H9 (cell line): ENCODE results near the gene SFXN5. TPM values are rescaled to one million over a fixed set of nuclear protein-coding genes. Genes with fewer than 3 reads are reported as not detected.

Experiments
- DNase-seq: peaks from one replicate; pipeline ENCODE4 v3.0.0-alpha.2; 2017
- H2AFZ ChIP-seq: one replicate; pipeline ENCODE4 v1.6.1; 2013; ENCODE audit warnings: mild to moderate bottlenecking, low read length, control low read depth, moderate library complexity
- H2AK5ac ChIP-seq: 2 replicates; pipeline ENCODE4 v1.6.1; 2013; ENCODE audit warnings: low read length, control low read depth, mixed read lengths; ENCODE audit not compliant: insufficient read length
- H2BK120ac ChIP-seq: one replicate; pipeline ENCODE4 v1.6.1; 2013; ENCODE audit warnings: low read depth, mild to moderate bottlenecking, low read length, control low read depth, inconsistent platforms; ENCODE audit not compliant: poor library complexity, severe bottlenecking
- H2BK12ac ChIP-seq: 2 replicates; pipeline ENCODE4 v1.6.1; 2013; ENCODE audit warnings: low read length, control low read depth, mixed read lengths, low read depth; ENCODE audit not compliant: insufficient read length
- H2BK15ac ChIP-seq: 2 replicates; pipeline ENCODE4 v1.6.1; 2013; ENCODE audit warnings: low read depth, low read length, control low read depth
- H2BK20ac ChIP-seq: one replicate; pipeline ENCODE4 v1.6.1; 2013; ENCODE audit warnings: low read depth, mild to moderate bottlenecking, low read length, control low read depth, inconsistent platforms; ENCODE audit not compliant: poor library complexity, severe bottlenecking
- H2BK5ac ChIP-seq: 2 replicates; pipeline ENCODE4 v1.6.1; 2013; ENCODE audit warnings: low read length, control low read depth, mixed read lengths; ENCODE audit not compliant: insufficient read length
- H3K14ac ChIP-seq: 2 replicates; pipeline ENCODE4 v1.6.1; 2013; ENCODE audit warnings: low read length, control low read depth; ENCODE audit not compliant: insufficient read depth
- H3K18ac ChIP-seq: 2 replicates; pipeline ENCODE4 v1.6.1; 2013; ENCODE audit warnings: low read depth, mild to moderate bottlenecking, mixed read lengths, low read length, control low read depth; ENCODE audit not compliant: insufficient read length
- H3K23ac ChIP-seq: 2 replicates; pipeline ENCODE4 v1.6.1; 2013; ENCODE audit warnings: low read length, control low read depth, mixed read lengths, low read depth; ENCODE audit not compliant: insufficient read length
- H3K23me2 ChIP-seq: 2 replicates; pipeline ENCODE4 v1.6.1; 2013; ENCODE audit warnings: low read depth, mild to moderate bottlenecking, mixed read lengths, low read length, control low read depth; ENCODE audit not compliant: insufficient read length, poor library complexity, severe bottlenecking
- H3K27ac ChIP-seq: 2 replicates; pipeline ENCODE4 v1.5.1; 2013; ENCODE audit warnings: low read length, control low read depth, mixed read lengths, low read depth; ENCODE audit not compliant: insufficient read length
- H3K27me3 ChIP-seq: 2 replicates; pipeline ENCODE4 v1.6.1; 2013; ENCODE audit warnings: low read length, control low read depth, inconsistent platforms; ENCODE audit not compliant: insufficient read depth
- H3K4ac ChIP-seq: 2 replicates; pipeline ENCODE4 v1.6.1; 2013; ENCODE audit warnings: low read depth, mild to moderate bottlenecking, control low read depth, inconsistent platforms, low read length, moderate library complexity
- H3K4me1 ChIP-seq: 2 replicates; pipeline ENCODE4 v1.6.1; 2013; ENCODE audit warnings: low read length, control low read depth, inconsistent platforms; ENCODE audit not compliant: insufficient read depth
- H3K4me2 ChIP-seq: 2 replicates; pipeline ENCODE4 v1.6.1; 2013; ENCODE audit warnings: low read length, control low read depth, mixed read lengths; ENCODE audit not compliant: insufficient read length, insufficient read depth
- H3K56ac ChIP-seq: 2 replicates; pipeline ENCODE4 v1.6.1; 2013; ENCODE audit warnings: low read depth, mild to moderate bottlenecking, mixed read lengths, low read length, control low read depth; ENCODE audit not compliant: insufficient read length
- H3K79me1 ChIP-seq: 2 replicates; pipeline ENCODE4 v1.6.1; 2013; ENCODE audit warnings: low read depth, mild to moderate bottlenecking, moderate library complexity, low read length, control low read depth, inconsistent platforms; ENCODE audit not compliant: insufficient read depth, poor library complexity, severe bottlenecking
- H3K79me2 ChIP-seq: 2 replicates; pipeline ENCODE4 v1.6.1; 2013; ENCODE audit warnings: low read length, control low read depth, inconsistent platforms; ENCODE audit not compliant: insufficient read depth
- H3K9ac ChIP-seq: 2 replicates; pipeline ENCODE4 v1.6.1; 2013; ENCODE audit warnings: low read length, control low read depth, mixed read lengths; ENCODE audit not compliant: insufficient read length; ENCODE audit errors: extremely low read depth
- H3K9me3 ChIP-seq: one replicate; pipeline ENCODE4 v1.6.1; 2013; ENCODE audit warnings: low read depth, low read length, inconsistent platforms; ENCODE audit not compliant: control insufficient read depth
- H3T11ph ChIP-seq: one replicate; pipeline ENCODE4 v1.6.1; 2013; ENCODE audit warnings: mild to moderate bottlenecking, low read length, control low read depth, inconsistent platforms
- H4K20me1 ChIP-seq: one replicate; pipeline ENCODE4 v1.6.1; 2013; ENCODE audit not compliant: control insufficient read depth, insufficient read length, insufficient read depth
- H4K5ac ChIP-seq: 2 replicates; pipeline ENCODE4 v1.6.1; 2013; ENCODE audit warnings: low read depth, mild to moderate bottlenecking, mixed read lengths, low read length, control low read depth; ENCODE audit not compliant: insufficient read length
- H4K8ac ChIP-seq: replicated peaks from 2 replicates; pipeline ENCODE4 v1.6.1; 2013; ENCODE audit warnings: low read length, control low read depth, mixed read lengths, low read depth; ENCODE audit not compliant: insufficient read length
- H4K91ac ChIP-seq: 2 replicates; pipeline ENCODE4 v1.6.1; 2013; ENCODE audit warnings: low read depth, mild to moderate bottlenecking, moderate library complexity, mixed read lengths, low read length, control low read depth; ENCODE audit not compliant: insufficient read length
- H3K27ac Mint-ChIP-seq, 3 experiments: 2 replicates in 2 of 3; 3 replicates in 1 of 3; pipeline ENCODE4 v1.8.0; 2020 to 2021; ENCODE audit warnings: mixed read lengths in 3 of 3, mild to moderate bottlenecking in 1 of 3, moderate library complexity in 1 of 3
- H3K27me3 Mint-ChIP-seq: 2 replicates; pipeline ENCODE4 v1.8.0; 2021; ENCODE audit warnings: low read depth, mild to moderate bottlenecking, moderate library complexity, mixed read lengths
- H3K36me3 Mint-ChIP-seq, 3 experiments: 2 replicates in 2 of 3; 3 replicates in 1 of 3; pipeline ENCODE4 v1.8.0; 2020 to 2021; ENCODE audit warnings: low read depth in 3 of 3, mixed read lengths in 3 of 3; ENCODE audit not compliant: insufficient read depth in 1 of 3
- H3K4me1 Mint-ChIP-seq, 2 experiments: 2 replicates each; pipeline ENCODE4 v1.8.0; 2020; ENCODE audit warnings: mixed read lengths in 2 of 2
- H3K4me3 Mint-ChIP-seq, 2 experiments: 2 replicates in 1 of 2; 3 replicates in 1 of 2; pipeline ENCODE4 v1.8.0; 2020 to 2021; ENCODE audit warnings: mild to moderate bottlenecking in 2 of 2, mixed read lengths in 2 of 2, moderate library complexity in 1 of 2
- H3K9me3 Mint-ChIP-seq, 2 experiments: 2 replicates in 1 of 2; 3 replicates in 1 of 2; pipeline ENCODE4 v1.8.0; 2020; ENCODE audit warnings: mild to moderate bottlenecking in 2 of 2, mixed read lengths in 2 of 2, moderate library complexity in 1 of 2
- WGBS: extraction: QIAGEN DNeasy Blood & Tissue Kit; methylation state at CpG from one replicate; pipeline ENCODE4 v1.1.7; 2013; ENCODE audit warnings: missing lambda C conversion rate, low lambda C conversion rate, mixed read lengths; ENCODE audit not compliant: insufficient read length; ENCODE audit errors: extremely low coverage; 5-methylcytosine and 5-hydroxymethylcytosine counted together
- total RNA-seq: library from RNA; stranded (reverse); gene quantifications from 2 replicates; pipeline ENCODE4 v1.2.1, GENCODE V29; 2021
- TF ChIP-seq, protein P1 (sequence below): fragments of 200-600 bp; sonication (generic); conservative IDR thresholded peaks from 3 replicates; pipeline ENCODE4 v1.8.0; 2021; ENCODE audit warnings: antibody characterized with exemption, mild to moderate bottlenecking

SFXN5 gene
- total RNA-seq, 1 experiment from 2014 or later = 30.9 TPM

DNA sequence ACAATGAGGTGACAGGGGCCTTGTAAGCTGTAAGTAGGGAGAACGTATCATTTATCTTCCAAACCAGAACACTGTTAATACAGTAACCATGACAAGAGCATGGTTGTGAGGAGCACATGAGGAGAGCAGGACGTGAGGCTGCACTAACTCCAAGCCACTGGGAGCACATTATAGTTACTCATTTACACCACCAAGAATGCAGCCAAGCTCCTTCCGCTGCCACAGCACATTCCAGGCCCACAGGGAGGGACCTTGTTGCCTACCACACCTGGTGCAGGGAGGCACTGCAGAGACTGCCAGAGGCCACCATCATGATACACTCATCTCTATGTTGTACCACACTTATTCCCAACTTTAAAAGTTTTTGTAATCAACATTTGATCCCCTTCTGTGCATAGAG, 13.5 kb upstream of the SFXN5 start:
- Histone ChIP-seq H3K4me1 (no peaks in the 10 kb centered on the region), H2AFZ (no peak overlapping the region), H4K20me1 (peaks cover 3% of the 10 kb centered on the region), H3K79me2 (no peaks in the 10 kb centered on the region), H3K9me3 (no peaks in the 10 kb centered on the region), H3K23ac (no peak overlapping the region), H3T11ph (no peak overlapping the region), H2BK15ac (no peak overlapping the region), H3K18ac (no peak overlapping the region), H3K27ac (no peak overlapping the region), H3K4me2 (no peak overlapping the region), H2BK12ac (no peak overlapping the region), H4K91ac (no peak overlapping the region), H3K56ac (no peak overlapping the region), H4K8ac (no peak overlapping the region), H2AK5ac (no peak overlapping the region), H4K5ac (peak overlapping the region; percentile 23), H3K23me2 (no peaks in the 10 kb centered on the region), H3K4ac (no peak overlapping the region), H3K79me1 (no peaks in the 10 kb centered on the region), H2BK120ac (no peak overlapping the region), H2BK20ac (no peak overlapping the region), H3K14ac (no peak overlapping the region), H3K9ac (no peak overlapping the region), H3K27me3 (no peaks in the 10 kb centered on the region), H2BK5ac (no peak overlapping the region)
- no peaks in the 10 kb centered on the region for H3K9me3 Mint-ChIP-seq
- H3K4me3 Mint-ChIP-seq = no peak overlapping the region
- peaks cover 3 to 5% (median 5%) of the 10 kb centered on the region in 3 experiments; a peak in 4 of 7 replicates for H3K36me3 Mint-ChIP-seq
- DNase-seq = no peak
- no peak overlapping the region for H3K27ac Mint-ChIP-seq
- no peaks in the 10 kb centered on the region for H3K27me3 Mint-ChIP-seq
- WGBS = no CpG with 5 or more reads among the region's 3 CpGs
- TF ChIP-seq, protein P1, sequence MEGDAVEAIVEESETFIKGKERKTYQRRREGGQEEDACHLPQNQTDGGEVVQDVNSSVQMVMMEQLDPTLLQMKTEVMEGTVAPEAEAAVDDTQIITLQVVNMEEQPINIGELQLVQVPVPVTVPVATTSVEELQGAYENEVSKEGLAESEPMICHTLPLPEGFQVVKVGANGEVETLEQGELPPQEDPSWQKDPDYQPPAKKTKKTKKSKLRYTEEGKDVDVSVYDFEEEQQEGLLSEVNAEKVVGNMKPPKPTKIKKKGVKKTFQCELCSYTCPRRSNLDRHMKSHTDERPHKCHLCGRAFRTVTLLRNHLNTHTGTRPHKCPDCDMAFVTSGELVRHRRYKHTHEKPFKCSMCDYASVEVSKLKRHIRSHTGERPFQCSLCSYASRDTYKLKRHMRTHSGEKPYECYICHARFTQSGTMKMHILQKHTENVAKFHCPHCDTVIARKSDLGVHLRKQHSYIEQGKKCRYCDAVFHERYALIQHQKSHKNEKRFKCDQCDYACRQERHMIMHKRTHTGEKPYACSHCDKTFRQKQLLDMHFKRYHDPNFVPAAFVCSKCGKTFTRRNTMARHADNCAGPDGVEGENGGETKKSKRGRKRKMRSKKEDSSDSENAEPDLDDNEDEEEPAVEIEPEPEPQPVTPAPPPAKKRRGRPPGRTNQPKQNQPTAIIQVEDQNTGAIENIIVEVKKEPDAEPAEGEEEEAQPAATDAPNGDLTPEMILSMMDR = no peak
- peaks cover 13 to 19% of the 10 kb centered on the region in 2 experiments for H3K4me1 Mint-ChIP-seq
